ENCODE measurements around the gene MBIP. TPM values are rescaled to one million over a fixed set of nuclear protein-coding genes. Genes with fewer than 3 reads are reported as not detected.

Gene MBIP
- total and polyA plus RNA-seq, 2 experiments from 2014 or later: 24.4 to 49.7 TPM

DNA sequence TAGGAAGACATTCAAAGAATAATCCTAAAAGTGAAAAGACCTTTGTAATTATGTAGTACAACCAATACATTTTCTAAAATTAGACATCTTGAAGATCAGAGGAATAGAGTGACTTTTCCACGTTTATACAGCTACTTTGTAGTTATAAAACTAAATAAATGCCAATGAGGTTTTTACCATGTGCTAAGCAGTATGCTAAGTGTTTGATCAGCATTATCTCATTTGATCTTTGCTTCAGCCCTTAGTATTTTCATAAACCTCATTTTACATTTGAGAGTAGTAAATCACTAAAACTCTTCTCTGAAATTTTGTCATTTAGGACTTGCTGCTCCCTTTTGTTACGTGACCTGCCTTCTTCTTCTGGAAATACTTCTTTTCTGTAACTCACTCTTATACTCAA, 13.6 kb downstream of the MBIP start (continued):
- TF ChIP-seq EZH2phosphoT487 (IDR thresholded peaks at IDR 0.05; ENCODE audit: unreplicated experiment) (no peak), CREB1 (CRISPR knock-in tag; IDR thresholded peaks at IDR 0.05; ENCODE audit: low read depth) (no peak), NANOG (IDR thresholded peaks at IDR 0.05; ENCODE audit: borderline replicate concordance) (no peak), EZH2 (IDR thresholded peaks at IDR 0.05; ENCODE audit: low read depth, unreplicated experiment) (no peak), JUNB (IDR thresholded peaks at IDR 0.05; ENCODE audit: unreplicated experiment) (no peak)
- TF ChIP-seq, protein P1, sequence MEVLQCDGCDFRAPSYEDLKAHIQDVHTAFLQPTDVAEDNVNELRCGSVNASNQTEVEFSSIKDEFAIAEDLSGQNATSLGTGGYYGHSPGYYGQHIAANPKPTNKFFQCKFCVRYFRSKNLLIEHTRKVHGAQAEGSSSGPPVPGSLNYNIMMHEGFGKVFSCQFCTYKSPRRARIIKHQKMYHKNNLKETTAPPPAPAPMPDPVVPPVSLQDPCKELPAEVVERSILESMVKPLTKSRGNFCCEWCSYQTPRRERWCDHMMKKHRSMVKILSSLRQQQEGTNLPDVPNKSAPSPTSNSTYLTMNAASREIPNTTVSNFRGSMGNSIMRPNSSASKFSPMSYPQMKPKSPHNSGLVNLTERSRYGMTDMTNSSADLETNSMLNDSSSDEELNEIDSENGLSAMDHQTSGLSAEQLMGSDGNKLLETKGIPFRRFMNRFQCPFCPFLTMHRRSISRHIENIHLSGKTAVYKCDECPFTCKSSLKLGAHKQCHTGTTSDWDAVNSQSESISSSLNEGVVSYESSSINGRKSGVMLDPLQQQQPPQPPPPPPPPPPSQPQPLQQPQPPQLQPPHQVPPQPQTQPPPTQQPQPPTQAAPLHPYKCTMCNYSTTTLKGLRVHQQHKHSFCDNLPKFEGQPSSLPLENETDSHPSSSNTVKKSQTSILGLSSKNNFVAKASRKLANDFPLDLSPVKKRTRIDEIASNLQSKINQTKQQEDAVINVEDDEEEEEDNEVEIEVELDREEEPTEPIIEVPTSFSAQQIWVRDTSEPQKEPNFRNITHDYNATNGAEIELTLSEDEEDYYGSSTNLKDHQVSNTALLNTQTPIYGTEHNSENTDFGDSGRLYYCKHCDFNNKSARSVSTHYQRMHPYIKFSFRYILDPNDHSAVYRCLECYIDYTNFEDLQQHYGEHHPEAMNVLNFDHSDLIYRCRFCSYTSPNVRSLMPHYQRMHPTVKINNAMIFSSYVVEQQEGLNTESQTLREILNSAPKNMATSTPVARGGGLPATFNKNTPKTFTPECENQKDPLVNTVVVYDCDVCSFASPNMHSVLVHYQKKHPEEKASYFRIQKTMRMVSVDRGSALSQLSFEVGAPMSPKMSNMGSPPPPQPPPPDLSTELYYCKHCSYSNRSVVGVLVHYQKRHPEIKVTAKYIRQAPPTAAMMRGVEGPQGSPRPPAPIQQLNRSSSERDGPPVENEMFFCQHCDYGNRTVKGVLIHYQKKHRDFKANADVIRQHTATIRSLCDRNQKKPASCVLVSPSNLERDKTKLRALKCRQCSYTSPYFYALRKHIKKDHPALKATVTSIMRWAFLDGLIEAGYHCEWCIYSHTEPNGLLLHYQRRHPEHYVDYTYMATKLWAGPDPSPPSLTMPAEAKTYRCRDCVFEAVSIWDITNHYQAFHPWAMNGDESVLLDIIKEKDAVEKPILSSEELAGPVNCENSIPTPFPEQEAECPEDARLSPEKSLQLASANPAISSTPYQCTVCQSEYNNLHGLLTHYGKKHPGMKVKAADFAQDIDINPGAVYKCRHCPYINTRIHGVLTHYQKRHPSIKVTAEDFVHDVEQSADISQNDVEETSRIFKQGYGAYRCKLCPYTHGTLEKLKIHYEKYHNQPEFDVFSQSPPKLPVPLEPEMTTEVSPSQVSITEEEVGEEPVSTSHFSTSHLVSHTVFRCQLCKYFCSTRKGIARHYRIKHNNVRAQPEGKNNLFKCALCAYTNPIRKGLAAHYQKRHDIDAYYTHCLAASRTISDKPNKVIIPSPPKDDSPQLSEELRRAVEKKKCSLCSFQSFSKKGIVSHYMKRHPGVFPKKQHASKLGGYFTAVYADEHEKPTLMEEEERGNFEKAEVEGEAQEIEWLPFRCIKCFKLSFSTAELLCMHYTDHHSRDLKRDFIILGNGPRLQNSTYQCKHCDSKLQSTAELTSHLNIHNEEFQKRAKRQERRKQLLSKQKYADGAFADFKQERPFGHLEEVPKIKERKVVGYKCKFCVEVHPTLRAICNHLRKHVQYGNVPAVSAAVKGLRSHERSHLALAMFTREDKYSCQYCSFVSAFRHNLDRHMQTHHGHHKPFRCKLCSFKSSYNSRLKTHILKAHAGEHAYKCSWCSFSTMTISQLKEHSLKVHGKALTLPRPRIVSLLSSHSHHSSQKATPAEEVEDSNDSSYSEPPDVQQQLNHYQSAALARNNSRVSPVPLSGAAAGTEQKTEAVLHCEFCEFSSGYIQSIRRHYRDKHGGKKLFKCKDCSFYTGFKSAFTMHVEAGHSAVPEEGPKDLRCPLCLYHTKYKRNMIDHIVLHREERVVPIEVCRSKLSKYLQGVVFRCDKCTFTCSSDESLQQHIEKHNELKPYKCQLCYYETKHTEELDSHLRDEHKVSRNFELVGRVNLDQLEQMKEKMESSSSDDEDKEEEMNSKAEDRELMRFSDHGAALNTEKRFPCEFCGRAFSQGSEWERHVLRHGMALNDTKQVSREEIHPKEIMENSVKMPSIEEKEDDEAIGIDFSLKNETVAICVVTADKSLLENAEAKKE (CRISPR knock-in tag; IDR thresholded peaks at IDR 0.05): no peak

DNA sequence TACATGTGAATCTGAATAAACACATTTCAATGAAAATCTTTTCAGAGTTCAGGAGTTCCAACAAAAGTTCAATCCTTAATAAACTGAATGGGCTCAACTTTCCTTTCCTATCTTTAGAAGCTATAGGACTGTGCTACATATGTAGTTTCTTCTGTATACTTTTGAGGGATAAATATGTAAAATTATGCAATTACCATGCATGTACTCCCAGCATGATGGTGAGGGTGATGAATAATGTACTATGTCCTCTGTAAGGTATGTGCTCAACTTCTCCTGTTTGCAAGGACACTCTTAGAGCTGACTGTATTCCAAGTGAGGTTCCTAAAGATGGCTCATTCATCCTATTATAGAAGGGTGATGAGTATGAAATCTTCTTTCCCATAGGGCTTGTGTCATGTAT, 15.5 kb downstream of the MBIP start:
- H3K27ac Mint-ChIP-seq: no peak overlapping the region
- Histone ChIP-seq H3K79me2 (replicated peaks; ENCODE audit: insufficient read depth) (no peaks in the 10 kb centered on the region), H2AFZ (no peak overlapping the region), H3K4me2 (no peak overlapping the region), H3K4me1 (ENCODE audit: insufficient read depth) (no peaks in the 10 kb centered on the region), H3K27ac (ENCODE audit: low read depth) (no peak overlapping the region), H3K36me3 (ENCODE audit: insufficient read depth) (peaks cover 22% of the 10 kb centered on the region), H3K27me3 (ENCODE audit: insufficient read depth) (no peaks in the 10 kb centered on the region), H3K4me3 (no peak overlapping the region), H3F3A (replicated peaks; ENCODE audit: low read depth) (no peaks in the 10 kb centered on the region), H3K9me2 (ENCODE audit: insufficient read depth) (no peaks in the 10 kb centered on the region), H4K20me1 (replicated peaks; ENCODE audit: insufficient read depth) (no peaks in the 10 kb centered on the region)
- H3K4me3 Mint-ChIP-seq: no peak overlapping the region
- H3K36me3 Mint-ChIP-seq (ENCODE audit: low read depth): peaks cover 39% of the 10 kb centered on the region
- H3K4me1 Mint-ChIP-seq: no peaks in the 10 kb centered on the region
- H3K9me3 Mint-ChIP-seq: no peaks in the 10 kb centered on the region
- no peak for ATAC-seq
- H3K27me3 Mint-ChIP-seq (ENCODE audit: insufficient read depth, low read depth, poor library complexity): peaks cover 1% of the 10 kb centered on the region
- no peak for DNase-seq (ENCODE audit: low spot score)
- TF ChIP-seq, protein P2, sequence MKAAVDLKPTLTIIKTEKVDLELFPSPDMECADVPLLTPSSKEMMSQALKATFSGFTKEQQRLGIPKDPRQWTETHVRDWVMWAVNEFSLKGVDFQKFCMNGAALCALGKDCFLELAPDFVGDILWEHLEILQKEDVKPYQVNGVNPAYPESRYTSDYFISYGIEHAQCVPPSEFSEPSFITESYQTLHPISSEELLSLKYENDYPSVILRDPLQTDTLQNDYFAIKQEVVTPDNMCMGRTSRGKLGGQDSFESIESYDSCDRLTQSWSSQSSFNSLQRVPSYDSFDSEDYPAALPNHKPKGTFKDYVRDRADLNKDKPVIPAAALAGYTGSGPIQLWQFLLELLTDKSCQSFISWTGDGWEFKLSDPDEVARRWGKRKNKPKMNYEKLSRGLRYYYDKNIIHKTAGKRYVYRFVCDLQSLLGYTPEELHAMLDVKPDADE (IDR thresholded peaks at IDR 0.05): no peak
- TF ChIP-seq, protein P1 (CRISPR knock-in tag; IDR thresholded peaks at IDR 0.05): no peak
- TF ChIP-seq EZH2phosphoT487 (IDR thresholded peaks at IDR 0.05; ENCODE audit: unreplicated experiment): no peak
- no peak for TF ChIP-seq NANOG (IDR thresholded peaks at IDR 0.05; ENCODE audit: borderline replicate concordance)
- TF ChIP-seq ZNF114 (CRISPR knock-in tag; IDR thresholded peaks at IDR 0.05): no peak
